DMS53 treated with DMSO at 0.1 percent for 48 hours (cell line): Measurements from ENCODE around the gene TTLL10.

Source experiments
- DNase-seq: peaks from one replicate; lab custom pipeline; 2025; ENCODE audit not compliant: unreplicated experiment; lab: John Stamatoyannopoulos, UW

TTLL10 gene

DNA sequence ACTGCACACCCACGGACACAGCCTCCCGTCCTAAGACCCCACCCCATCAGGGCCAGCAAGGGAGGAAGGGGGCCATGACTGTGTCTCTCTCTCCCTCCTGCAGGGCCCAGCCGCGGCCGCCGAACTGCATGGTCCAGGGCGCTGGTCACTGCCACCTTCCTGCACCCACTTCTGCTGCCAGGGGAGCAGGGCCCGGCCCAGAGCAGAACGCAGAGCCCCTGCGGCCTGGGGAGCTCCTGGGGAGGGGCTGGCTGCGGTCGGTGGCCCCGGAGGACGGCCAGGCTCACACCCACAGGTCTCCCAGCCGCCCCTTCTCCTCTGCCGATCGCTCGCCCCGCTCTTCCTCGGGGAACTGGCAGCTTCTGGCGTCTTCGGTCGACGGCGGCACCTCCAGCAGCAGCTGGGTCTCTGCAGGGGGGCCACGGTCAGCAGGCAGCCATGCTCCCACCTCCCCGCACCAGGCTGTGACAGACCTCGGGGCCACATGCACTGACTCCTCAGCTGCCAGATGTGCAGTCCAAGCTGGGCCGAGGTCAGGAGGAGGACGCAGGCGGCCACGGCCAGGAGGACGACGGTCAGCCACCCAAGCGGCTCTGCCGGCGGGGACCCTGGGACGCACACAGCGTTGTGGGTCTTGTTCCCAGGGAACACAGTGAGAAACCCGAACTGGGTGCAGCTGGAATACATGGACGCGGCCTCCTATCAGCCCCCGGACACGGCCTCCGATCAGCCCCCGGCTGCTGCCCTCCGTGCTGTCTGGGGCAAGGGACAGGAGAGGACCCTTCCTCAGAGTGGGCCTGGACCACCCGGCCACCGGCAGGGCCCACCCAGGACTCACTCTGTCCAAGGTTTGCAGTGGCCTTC is 30.1 kb downstream of the TTLL10 start:
- DNase-seq: no peak

DNA sequence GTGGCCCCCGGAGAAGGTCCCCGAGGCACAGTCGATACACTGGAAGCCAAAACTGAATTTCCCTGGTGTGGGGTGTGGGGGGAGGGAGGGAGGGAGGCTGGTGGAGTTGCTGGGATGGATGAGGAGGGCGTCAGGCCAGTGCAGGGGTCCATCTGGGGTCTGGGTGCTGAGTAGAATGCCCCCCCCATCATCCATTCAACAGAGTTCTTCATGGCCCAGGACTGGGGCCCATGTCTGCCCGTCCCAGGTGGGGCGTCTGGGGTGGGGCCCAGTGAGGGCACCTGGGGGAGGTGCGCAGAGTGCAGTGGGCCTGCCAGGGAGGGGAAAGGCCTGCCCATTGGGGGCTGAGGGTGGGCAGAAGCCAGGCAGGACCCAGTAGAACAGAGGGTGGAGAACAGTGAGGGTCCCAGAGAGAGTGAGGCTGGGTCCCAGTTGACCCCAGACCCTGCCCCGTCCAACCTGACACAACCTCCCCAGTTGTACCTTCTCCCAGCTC is 30.8 kb downstream of the TTLL10 start:
- DNase-seq: no peak

DNA sequence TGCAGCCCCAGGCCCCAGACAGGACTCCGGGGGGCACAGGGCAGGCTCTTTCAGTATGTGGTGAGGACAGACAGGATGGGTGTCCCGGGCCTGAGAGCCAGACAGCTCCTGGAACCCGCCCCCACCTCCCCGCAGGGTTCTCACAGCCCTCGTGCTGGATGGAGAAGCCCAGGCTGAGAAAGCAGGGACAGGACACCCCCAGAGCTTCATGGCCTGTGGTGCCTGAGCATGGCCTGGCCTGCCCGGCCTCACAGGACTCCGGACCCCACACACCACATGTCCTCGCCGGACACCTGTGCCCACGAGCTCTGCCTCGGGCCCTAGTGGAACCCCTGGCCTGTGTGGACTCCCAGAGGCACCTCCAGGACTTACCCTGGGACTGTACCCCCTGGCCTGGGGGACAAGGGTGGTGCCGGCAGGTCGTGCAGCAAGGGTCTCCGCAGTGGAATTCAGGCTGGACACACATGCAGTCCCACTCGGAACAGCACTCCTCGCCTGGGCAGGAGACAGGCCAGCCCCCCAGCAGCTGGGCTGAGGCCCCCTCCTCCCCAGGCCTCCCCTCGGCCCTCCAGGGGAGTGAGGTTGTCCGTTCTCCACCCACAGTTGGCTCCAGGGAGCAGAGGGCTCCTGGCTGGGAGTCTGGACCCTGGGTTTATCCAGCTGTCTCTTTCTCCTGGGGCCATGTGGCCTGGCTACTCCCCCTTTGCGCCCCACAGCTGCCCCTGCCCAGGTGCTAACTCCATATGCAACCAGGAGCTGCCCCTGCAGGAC is 31.5 kb downstream of the TTLL10 start:
- no peak for DNase-seq

DNA sequence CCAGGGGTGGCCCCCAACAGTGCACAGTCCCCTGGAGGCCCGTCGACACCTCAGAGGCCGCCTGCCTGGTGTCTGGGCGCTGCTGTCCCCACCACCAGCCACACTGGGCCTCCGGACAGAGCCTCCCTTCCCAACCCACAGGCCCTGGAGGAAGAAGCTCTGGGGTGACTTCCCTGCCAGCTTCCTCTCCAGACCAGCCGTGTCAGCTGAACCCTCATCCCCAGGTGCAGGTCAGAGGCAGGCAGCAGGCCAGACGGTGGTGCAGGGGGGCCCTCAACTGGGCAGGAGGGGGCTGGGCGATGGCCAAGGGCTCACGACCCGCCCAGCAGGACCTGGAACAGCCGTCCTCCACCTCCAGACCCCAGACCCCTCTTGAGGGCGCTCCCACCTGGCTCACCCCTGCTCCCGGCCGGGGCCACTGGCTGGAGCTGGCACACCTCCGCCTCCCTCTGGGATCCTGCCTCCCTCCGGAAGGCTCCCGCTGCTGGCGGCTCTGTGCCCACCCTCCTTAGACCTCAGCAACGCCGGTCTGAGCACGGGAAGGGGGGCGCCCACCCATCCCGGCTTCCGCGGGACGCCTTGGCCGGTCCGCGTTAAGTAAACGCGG is 32.2 kb downstream of the TTLL10 start:
- no peak for DNase-seq

DNA sequence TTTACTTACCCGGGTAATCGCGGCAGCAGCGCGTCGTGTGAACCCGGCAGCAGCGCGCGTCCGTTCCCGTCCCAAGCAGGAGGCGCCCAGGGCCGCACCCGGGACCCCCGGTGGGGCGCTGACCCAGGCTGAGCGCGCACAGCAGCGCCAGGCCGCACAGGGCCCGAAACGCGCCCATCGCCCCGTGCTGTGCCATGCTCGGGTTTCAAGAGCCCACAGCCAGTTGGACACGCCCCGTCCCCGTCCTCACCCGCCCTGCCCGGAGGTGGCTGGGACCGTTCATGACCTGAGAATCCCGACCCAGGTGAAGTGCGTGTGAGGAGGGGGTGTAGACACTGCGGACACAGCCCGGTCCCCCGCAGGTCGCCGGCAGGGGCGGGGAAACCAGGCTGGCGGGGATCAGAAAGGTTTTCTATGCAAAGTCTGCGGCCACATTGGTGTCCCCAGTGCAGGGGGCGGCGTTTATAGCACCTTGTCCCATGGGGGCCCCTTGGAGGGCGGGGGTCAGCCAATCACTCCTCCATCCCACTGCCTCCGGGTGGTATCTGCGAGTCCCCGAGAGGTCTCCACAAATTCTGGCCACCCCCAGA is 32.8 kb downstream of the TTLL10 start, which contains the start of gene TNFRSF18:
TSS of gene TNFRSF18 (minus strand) at position 217 of the 590 bp plus-strand sequence. CDS start at position 196, 21 bp downstream.
- peak; percentile 42 for DNase-seq

DNA sequence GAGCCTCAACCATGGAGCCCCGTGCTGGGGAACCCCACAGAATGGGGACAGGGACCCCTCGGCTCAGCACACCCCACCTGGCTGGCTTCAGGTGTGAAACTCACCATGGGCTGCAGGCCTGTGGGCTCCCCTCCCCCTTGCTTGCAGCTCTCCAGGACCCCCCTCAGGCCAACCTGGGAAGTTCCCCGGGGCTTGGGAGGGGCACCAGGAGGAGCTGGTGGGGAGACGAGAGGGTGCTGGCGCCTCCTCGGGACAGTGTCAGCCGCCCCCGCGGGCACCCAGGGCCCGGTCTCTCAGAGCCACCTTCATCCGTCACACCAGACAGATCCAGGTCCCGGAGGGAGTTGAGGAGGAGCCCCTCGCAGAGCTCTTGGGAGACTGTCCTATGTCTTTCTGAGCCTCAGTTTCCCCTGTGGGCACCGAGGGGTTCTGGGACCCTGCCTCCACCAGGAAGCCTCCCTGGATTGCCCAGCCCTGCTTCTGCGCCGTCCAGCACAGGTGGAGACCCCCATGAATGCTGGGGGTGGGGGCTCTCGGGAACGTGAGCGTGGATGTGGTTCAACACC is 33.4 kb downstream of the TTLL10 start:
- no peak for DNase-seq

DNA sequence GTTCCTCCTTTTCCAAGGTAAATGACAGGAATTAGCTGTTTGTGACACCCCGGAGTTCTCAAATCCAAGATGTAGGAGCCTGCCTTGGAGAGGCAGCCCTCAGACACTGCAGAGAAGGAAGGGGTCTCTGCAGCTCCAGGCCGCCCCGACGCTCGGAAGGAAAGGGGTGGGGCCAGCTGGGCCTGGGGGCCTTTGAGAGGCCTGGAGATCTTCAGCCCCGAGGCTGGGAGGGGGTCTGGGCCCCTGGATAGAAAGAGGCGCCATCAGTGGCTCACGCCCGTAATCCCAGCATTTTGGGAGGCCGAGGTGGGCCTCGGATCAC is 33.9 kb downstream of the TTLL10 start:
- DNase-seq: no peak

DNA sequence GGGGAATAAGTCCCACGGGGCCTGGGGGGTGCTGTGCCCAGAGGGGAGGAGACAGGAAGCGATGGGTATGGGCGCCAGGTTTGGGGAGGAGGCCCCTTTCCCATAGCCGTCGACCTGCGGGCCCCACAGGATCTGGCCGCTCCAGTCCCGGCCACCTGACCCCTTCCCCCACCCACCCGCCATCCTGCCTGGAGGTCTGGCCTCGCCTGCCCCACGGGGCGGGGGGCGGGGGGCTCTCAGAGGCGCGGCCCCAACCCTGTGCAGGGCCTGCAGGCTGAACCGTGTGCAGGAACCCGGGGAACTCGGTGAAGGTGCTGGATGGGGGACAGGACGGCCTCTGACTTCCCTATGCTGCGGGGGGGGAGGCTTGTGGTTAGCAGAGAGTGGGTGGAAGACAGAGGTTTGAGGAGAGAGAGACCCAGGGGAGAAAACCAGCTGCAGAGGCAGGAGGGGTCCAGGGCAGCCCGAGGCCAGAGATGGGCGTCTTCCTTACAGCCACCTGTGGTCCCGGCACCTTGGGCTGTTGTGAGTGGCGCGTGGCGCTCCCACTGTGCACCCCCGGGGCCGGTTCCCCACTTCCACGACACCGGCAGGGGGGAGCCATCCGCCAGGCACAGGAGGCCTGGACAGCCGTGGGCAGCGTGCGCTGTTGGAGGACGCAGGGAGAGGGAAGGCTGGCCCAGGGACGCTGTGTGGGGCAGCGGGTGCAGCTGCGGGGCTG is 35.2 kb downstream of the TTLL10 start:
- no peak for DNase-seq

DNA sequence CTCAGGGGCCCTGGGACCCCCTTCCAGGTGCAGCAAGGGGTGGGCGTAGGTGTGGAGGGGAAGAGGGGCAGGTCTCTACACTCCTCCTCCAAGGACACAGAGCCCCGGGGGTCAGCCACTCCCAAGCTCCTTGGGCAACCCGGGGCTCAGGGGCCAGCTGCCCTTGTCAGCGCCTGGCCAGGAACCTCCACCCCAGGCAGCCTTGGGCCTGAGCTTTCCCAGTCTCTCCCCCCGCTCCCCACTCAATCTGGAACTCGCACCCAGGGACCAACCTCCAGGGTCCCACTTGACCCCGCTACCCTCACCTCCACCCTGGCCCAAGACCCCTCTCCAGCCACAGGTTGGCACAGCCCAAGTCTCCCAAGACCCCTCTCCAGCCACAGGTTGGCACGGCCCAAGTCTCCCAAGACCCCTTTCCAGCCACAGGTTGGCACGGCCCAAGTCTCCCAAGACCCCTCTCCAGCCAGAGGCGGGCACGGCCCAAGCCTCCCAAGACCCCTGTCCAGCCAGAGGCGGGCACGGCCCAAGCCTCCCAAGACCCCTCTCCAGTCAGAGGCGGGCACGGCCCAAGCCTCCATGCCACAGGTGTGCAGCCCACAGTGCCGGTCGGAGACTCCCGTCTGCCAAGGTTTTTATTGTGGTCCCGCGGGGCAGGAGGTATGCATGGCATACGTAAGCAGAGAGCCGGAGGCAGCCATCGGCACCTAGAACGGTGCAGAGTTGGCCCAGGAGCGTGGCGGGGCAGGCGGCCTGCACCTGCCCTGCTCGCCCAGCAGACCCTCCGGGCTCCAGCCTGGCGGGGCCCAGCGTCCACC is 37.3 kb downstream of the TTLL10 start:
- DNase-seq: no peak

DNA sequence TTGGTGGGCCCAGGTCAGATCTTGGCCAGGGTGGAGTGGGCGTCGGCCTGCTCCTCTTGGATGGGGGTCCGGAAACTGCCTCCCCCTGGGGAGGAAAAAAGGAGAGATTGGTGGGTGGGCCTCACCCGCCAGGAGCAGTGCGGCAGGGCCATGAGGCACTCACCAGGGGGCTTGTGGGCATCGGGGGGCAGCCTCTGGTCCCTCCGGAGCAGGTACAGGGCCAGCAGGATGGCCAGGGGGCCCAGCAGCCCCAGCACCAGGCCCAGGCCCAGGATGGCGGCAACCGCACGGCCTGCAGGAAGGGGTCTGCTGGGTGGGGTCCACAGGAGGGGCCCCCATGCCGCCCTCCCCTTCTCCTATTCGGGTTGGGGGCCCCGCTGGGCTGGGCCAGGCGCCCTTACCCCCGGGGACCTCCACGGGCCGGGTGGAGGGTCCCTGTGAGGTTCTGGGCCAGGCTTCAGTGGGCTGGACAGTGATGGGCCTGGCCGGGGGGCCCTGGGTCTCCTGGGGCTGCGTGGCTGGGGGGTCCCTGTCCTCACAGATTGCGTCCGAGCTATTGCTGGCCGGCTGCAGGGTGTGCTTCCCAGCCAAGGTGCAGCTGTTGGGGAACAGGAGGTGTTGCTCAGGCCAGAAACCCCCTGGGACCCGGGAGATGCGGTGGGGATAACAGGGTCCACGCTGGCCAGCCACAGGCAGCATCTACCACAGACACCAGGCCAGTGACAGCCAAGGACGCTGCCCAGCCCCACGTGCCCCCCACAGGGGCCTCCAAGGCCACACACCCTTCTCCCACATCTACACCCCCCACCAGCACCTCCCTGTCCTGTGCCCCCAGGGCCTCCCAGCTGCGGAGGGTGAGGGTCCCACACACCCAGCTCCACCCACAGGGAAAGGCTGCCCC is 38.1 kb downstream of the TTLL10 start:
- DNase-seq: no peak

DNA sequence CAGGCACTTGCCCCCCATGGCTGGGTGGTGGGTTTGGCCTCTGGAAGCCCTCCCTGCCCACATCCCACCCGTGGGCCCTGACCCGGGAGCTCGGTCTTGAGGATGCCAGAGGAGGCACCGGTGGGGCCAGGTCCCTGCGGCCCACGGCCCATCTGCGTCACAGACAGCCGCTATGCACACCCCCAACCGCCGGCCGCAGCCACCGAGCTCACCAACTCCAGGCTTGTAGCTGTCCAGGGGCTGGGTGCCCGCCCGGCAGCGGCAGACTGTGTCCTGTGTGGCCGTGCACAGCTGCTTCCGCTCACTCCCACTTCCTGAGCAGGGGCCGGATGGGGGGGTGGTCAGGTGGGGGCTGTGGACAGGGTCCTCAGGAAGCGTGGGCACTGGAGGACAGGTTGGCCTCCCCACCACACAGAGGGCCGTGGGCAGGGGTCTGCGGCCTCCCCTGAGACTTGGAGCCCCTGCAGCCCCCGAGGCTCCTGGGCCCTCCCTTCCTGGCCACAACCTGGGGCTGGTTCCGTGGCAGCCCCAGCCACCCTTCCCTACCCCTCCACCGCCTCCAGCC is 39.2 kb downstream of the TTLL10 start:
- DNase-seq: no peak

DNA sequence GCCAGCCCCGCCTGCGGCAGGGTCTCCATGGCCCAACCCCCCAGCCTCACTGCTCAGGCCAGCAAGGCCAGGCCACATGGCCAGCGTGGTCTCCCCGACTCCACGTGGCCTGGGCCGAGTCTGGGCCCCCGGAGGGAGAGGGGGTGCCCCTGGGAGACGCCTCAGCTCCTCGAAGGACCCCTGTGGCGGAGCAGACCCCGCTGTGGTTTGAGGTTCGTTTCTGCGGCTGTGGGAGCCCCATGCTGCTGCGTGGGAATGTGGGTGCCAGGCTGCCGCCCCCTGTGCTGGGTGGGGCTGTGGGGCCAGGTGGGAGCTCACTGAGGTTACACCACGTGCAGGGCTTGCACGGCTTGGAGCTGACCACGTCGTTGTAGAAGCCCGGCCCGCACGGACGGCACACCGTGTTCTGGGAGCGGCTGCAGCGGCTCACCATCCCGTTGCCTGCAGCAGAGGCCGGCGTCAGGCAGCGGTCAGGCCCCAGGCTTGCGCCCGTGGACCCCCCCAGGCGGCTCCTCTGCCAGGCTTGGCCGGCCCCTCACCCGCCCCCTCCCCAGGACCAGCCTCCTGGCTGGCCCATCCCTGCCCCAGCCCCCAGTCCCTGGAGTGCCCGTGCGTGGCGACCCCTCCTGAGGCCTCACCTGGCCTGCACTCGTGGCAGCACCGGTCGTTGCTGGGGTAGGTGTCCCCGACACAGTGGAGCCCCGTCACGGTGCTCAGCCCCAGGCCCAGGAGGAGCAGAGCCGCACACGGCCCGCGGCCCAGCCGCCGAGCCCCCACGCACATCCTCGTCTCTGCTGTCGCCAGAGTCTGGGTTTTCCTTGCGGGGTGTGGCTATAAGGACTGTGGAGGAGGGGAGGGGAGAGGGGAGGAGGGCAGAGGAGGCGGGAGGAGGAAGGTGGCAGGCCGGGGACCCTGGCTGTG is 39.9 kb downstream of the TTLL10 start, which contains the start of gene TNFRSF4:
TSS of gene TNFRSF4 (minus strand) at position 809 of the 921 bp plus-strand sequence. CDS start at position 783, 26 bp downstream.
- no peak for DNase-seq

DNA sequence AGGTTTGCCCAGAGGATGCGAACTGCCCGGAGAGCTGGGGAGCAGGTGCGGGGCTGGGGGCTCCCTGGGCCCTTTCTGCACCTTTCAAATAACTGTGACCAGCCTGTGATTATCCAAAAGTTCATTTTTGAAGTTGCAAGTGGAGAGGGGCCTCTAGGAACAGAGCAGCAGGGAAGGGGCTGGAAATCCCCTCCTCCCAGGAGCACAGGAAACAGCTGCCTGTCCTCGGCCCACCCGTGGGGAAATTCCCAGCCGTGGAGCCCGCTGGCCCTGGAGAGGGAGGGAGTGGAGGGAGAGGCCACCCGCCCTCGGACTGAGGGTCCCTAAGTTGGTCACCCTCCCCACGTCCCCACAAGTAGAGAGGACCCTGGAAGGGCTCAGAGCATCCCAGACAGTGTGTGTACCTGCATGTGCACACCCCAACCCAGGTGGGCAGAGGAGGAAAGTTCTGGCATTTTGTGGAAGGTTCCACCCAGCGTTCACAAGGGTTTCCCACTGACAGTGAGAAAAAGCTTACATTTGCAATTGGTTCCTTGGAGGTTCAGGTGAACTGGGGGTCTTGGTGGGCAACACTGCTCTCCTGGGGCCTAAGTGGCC is 41.5 kb downstream of the TTLL10 start:
- DNase-seq: no peak

DNA sequence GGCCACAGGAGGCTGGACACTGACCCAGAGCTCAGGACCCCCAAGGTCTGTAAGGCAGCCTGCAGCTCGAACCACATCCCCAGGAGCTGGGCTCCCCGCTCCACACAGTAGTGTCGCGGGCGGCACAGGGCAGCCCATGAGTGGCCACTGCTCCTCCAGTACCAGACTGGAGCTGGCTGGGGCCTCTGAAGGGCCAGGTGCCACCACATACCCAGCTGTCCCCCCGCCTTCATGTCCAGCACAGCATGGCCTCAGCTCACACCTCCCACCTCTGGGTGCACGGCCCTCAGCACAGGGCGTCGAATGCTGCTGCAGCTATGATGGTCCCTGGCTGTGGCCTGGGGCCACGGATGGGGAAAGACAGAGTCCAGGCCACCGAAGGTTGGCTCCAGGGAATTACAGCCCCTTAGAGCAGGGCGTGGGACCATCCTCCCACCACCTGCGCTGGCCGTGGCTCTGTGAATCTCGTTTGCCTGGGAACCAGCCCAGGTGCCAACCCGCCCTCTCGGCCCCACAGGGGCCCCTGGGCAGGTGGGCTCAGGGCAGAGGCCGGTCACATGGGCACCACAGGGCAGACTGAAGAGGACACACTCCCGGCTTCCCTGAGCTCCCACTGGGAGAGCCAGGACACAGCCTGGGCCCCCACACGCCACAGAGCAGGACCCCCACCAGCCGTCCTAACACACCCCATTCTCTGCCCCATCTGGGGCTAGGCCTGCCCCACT is 42.4 kb downstream of the TTLL10 start:
- no peak for DNase-seq

DNA sequence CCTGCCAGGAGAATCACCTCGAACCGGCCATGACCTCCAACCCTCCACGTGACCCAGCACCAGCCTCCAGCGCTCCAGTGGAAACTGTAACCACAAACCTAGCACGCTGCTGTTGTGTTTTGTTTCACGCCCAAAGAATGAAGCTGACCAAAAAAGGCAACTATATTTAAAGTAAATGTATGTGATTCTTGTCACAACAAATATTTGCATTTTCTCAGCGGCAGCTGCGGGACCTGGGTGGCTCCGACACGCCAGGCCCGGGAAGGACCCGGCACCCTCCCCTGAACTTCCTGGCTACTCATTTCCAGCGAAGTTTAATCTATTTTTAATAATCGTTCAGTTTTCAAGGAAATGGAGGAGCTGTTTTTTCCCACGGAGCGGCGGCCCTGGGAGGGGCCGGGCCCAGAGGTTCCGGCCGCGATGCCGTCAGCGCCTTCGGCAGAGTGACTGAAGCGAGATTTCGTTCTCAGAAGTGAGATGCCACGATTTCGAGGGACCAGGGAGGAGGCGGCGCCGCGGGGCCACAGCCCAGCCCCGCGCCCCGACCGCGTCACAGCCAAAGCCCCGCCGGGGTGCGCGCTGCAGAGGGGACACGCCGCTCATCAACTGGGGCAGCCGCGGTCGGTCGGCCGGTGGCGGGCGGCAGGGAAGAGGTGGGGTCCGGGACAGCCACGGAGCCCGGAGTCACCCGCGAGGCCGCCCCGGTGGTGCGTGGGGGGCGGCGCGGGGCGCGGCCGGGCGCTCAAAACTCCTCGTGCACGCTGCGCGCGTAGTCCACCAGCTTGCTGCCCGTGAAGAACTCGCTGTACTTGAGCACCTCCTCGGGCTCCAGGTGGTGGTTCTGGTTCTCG is 43.3 kb downstream of the TTLL10 start:
- no peak for DNase-seq
